CD4-positive, alpha-beta T cell (primary cell): ENCODE results near the gene OXA1L. TPM values are rescaled to one million over a fixed set of nuclear protein-coding genes. Genes with fewer than 3 reads are reported as not detected.
"Not testable (repeated sequence)": the region's sequence is repeated elsewhere in the genome, so short reads cannot be mapped to it uniquely, and the experiment has no call there.

Source experiments
- ATAC-seq: fragments of 200-7000 bp; cut with Tn5 transposase; one replicate; pipeline ENCODE4 v1.10.0; 2022; ENCODE audit warnings: mild to moderate bottlenecking; ENCODE audit not compliant: poor library complexity
- CTCF ChIA-PET: fragments of 350-600 bp; sonication (Branson Sonifier 250); formaldehyde crosslinking; loops from one replicate; lab custom pipeline; 2021; ENCODE audit warnings: antibody characterized with exemption, inconsistent platforms; lab: Charles Lee
- POLR2A ChIA-PET: fragments of 350-600 bp; sonication (Branson Sonifier 250); formaldehyde crosslinking; loops from one replicate; lab custom pipeline; 2021; ENCODE audit warnings: antibody characterized with exemption, inconsistent platforms; lab: Charles Lee
- DNase-seq, 14 experiments: peaks; one replicate each; pipeline ENCODE4 v3.0.0-alpha.2; 2013 to 2020; ENCODE audit warnings: mixed read lengths in 2 of 14
- H3K27ac ChIP-seq, 2 donors: one replicate each; pipeline versions ENCODE4 v1.5.1 to v1.7.0; 2013; ENCODE audit warnings: low read length in 2 of 2, low read depth in 1 of 2, mild to moderate bottlenecking in 1 of 2
- H3K27me3 ChIP-seq, 2 experiments: 1 replicate in 1 of 2; 2 replicates in 1 of 2; pipeline versions ENCODE4 v1.6.1 to v1.7.0; 2013; ENCODE audit warnings: low read length in 2 of 2, control low read depth in 1 of 2, mild to moderate bottlenecking in 1 of 2, moderate library complexity in 1 of 2; ENCODE audit not compliant: insufficient read depth in 2 of 2, control insufficient read depth in 1 of 2
- H3K36me3 ChIP-seq: one replicate; pipeline ENCODE4 v1.6.1; 2013; ENCODE audit warnings: low read length, control low read depth; ENCODE audit not compliant: insufficient read depth
- H3K4me1 ChIP-seq: one replicate; pipeline ENCODE4 v1.6.1; 2013; ENCODE audit warnings: low read length, control low read depth; ENCODE audit not compliant: insufficient read depth
- H3K4me3 ChIP-seq: one replicate; pipeline ENCODE4 v1.5.1; 2013; ENCODE audit warnings: mild to moderate bottlenecking, low read length, moderate library complexity
- H3K9me3 ChIP-seq, 2 experiments: 1 replicate in 1 of 2; 2 replicates in 1 of 2; pipeline versions ENCODE4 v1.6.1 to v1.7.0; 2013; ENCODE audit warnings: low read length in 2 of 2, mild to moderate bottlenecking in 2 of 2, control low read depth in 1 of 2, moderate library complexity in 1 of 2; ENCODE audit not compliant: control insufficient read depth in 1 of 2, insufficient read depth in 1 of 2
- H3K27ac Mint-ChIP-seq: one replicate; pipeline ENCODE4 v1.8.0; 2020; ENCODE audit warnings: mixed read lengths
- H3K27me3 Mint-ChIP-seq: one replicate; pipeline ENCODE4 v1.8.0; 2021; ENCODE audit warnings: mixed read lengths
- H3K36me3 Mint-ChIP-seq: one replicate; pipeline ENCODE4 v1.8.0; 2021; ENCODE audit warnings: low read depth, mixed read lengths
- H3K4me1 Mint-ChIP-seq: one replicate; pipeline ENCODE4 v1.8.0; 2021; ENCODE audit warnings: low read depth, mixed read lengths
- H3K4me3 Mint-ChIP-seq: one replicate; pipeline ENCODE4 v1.8.0; 2020; ENCODE audit warnings: mild to moderate bottlenecking, mixed read lengths
- H3K9me3 Mint-ChIP-seq: one replicate; pipeline ENCODE4 v1.8.0; 2020; ENCODE audit warnings: mixed read lengths
- intact Hi-C, 2 experiments: fragments of 100-400 bp; cut with DNase I in 1 of 2; cut with micrococcal nuclease in 1 of 2; formaldehyde crosslinking; loops; one replicate each; pipeline versions ENCODE4 v1.15.1 to v1.9.0; 2023 to 2025; cut with DNase I, micrococcal nuclease
- total RNA-seq, 174 experiments: library from RNA in 2 of 174; stranded (reverse) in 2 of 174; gene quantifications; one replicate each; pipeline ENCODE4 v1.2.3 and lab custom pipeline; 2021 to 2026
- TF ChIP-seq, protein P1 (sequence below): fragments of 200-600 bp; IDR thresholded peaks from one replicate; pipeline ENCODE4 v1.8.0; 2022; ENCODE audit warnings: antibody characterized with exemption, mild to moderate bottlenecking

Gene OXA1L
- total RNA-seq, 2 experiments from 2014 or later: 176 to 177 TPM

DNA sequence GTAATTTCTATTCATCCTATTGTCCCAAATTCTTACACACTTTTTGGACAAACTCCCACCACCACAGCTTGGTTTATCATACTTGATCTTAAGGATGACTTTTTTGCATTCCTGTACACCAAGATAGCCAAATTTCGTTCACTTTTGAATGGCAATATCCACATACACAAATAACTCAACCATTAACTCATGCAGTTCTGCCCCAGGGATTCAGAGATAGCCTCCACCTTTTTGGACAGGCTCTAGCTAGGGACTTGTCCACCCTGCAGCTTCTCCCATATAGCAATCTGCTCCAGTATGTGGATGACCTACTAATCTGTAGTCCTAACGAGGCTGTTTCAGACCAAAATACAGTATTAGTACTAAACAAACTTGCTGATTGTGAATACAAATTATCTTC is 32.7 kb upstream of the OXA1L start:
- CTCF ChIA-PET: no interaction called here

DNA sequence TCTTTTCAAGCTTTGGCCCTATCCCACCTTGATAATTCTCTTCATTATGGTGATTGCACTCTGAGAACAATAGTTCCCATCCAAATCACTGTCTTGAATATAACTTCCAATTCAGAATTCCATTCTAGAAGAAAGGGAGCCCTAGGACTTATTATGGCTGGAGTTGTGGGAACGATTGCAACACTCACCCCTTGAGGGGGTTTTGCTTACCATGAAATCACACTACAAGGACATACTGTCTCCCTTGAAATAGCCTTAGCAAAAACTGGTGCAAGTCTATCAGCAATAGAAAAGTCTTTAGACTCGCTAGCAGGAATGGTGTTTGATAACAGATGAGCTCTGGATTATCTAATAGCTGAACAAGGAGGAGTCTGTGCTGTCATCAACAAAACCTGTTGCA is 31.4 kb upstream of the OXA1L start:
- ATAC-seq (no peak), DNase-seq (no peak)
- no peaks in the 10 kb centered on the region for H3K4me1 ChIP-seq
- CTCF ChIA-PET: no interaction called here
- no peak overlapping the region for H3K27ac Mint-ChIP-seq
- no peaks in the 10 kb centered on the region for H3K9me3 Mint-ChIP-seq
- peaks cover 0 to 2% of the 10 kb centered on the region in 2 experiments for H3K27me3 ChIP-seq
- H3K4me3 ChIP-seq: no peak overlapping the region
- H3K27ac ChIP-seq: no peak overlapping the region
- H3K36me3 ChIP-seq: no peaks in the 10 kb centered on the region
- POLR2A ChIA-PET: interaction anchor here (0.8 kb wide), 1 partner anchor 165 kb away, joined by 3 read pairs; no protein-coding TSS in a partner anchor
- intact Hi-C loops: no loop called here
- H3K4me1 Mint-ChIP-seq: peaks cover 4% of the 10 kb centered on the region
- no peaks in the 10 kb centered on the region for H3K27me3 Mint-ChIP-seq
- no peak overlapping the region for H3K4me3 Mint-ChIP-seq
- TF ChIP-seq, protein P1, sequence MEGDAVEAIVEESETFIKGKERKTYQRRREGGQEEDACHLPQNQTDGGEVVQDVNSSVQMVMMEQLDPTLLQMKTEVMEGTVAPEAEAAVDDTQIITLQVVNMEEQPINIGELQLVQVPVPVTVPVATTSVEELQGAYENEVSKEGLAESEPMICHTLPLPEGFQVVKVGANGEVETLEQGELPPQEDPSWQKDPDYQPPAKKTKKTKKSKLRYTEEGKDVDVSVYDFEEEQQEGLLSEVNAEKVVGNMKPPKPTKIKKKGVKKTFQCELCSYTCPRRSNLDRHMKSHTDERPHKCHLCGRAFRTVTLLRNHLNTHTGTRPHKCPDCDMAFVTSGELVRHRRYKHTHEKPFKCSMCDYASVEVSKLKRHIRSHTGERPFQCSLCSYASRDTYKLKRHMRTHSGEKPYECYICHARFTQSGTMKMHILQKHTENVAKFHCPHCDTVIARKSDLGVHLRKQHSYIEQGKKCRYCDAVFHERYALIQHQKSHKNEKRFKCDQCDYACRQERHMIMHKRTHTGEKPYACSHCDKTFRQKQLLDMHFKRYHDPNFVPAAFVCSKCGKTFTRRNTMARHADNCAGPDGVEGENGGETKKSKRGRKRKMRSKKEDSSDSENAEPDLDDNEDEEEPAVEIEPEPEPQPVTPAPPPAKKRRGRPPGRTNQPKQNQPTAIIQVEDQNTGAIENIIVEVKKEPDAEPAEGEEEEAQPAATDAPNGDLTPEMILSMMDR: no peak
- H3K36me3 Mint-ChIP-seq: no peaks in the 10 kb centered on the region
- H3K9me3 ChIP-seq: no peaks in the 10 kb centered on the region

More for the DNA sequence above, 32.7 kb upstream of the OXA1L start:
- H3K4me3 Mint-ChIP-seq: no peak overlapping the region
- no peaks in the 10 kb centered on the region for H3K9me3 ChIP-seq
- H3K27me3 Mint-ChIP-seq: no peaks in the 10 kb centered on the region
- no peaks in the 10 kb centered on the region for H3K36me3 Mint-ChIP-seq
- intact Hi-C loops: no loop called here
- H3K27me3 ChIP-seq: peaks cover 0 to 2% of the 10 kb centered on the region in 2 experiments
- DNase-seq: no peak
- H3K27ac ChIP-seq: no peak overlapping the region
- H3K4me1 ChIP-seq: no peaks in the 10 kb centered on the region
- ATAC-seq: no peak
- TF ChIP-seq, protein P1: no peak
- no peak overlapping the region for H3K4me3 ChIP-seq
- H3K27ac Mint-ChIP-seq: no peak overlapping the region
- POLR2A ChIA-PET: no interaction called here
- H3K9me3 Mint-ChIP-seq: no peaks in the 10 kb centered on the region
- H3K36me3 ChIP-seq: no peaks in the 10 kb centered on the region
- H3K4me1 Mint-ChIP-seq: no peaks in the 10 kb centered on the region

DNA sequence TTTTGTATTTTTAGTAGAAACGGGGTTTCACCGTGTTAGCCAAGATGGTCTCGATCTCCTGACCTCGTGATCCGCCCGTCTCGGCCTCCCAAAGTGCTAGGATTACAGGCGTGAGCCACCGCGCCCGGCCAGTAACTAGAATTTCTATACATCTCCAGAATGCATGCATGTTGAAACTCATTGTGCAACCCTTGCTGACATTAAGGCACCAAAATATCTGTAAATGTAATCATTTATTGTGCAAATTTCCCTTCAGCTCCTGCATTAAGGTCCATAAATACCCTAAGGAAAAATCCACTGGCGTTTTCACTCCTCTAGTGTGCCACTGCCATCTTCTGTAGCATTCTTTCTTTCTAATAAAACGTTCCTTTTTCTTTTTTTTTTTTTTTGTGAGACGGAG is 30.1 kb upstream of the OXA1L start:
- H3K9me3 ChIP-seq, H3K9me3 Mint-ChIP-seq, intact Hi-C loops, H3K4me1 Mint-ChIP-seq, H3K27me3 Mint-ChIP-seq, H3K4me3 Mint-ChIP-seq, H3K4me3 ChIP-seq, H3K27me3 ChIP-seq, DNase-seq, H3K27ac ChIP-seq, H3K27ac Mint-ChIP-seq, H3K36me3 Mint-ChIP-seq, CTCF ChIA-PET, H3K36me3 ChIP-seq, ATAC-seq, POLR2A ChIA-PET, H3K4me1 ChIP-seq: not testable (repeated sequence)

DNA sequence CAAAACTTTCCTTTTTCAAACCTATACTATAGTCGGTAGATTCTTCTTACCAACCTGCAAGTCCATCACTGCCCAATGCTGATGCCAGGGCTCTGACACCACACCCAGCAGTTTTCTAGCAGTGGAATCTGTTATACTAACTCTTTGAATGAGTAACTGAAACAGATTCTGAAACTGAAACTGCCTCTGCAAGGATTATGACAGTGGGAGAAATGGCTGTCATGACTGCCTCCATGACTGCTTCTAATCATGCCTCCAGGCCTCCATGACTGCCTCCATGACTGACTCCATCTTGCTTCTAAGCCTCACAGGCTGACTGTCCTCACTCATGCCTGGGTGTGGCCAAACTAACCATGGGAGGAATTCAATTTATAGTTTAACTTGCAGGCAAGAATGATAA is 29.4 kb upstream of the OXA1L start:
- DNase-seq (no peak), ATAC-seq (no peak)
- ChIA-PET CTCF (no interaction called here), POLR2A (no interaction called here)
- peaks cover 4% of the 10 kb centered on the region for H3K4me1 Mint-ChIP-seq
- TF ChIP-seq, protein P1: no peak
- no peaks in the 10 kb centered on the region for H3K36me3 Mint-ChIP-seq
- Histone ChIP-seq H3K4me1 (no peaks in the 10 kb centered on the region), H3K4me3 (no peak overlapping the region), H3K36me3 (no peaks in the 10 kb centered on the region), H3K9me3 (no peaks in the 10 kb centered on the region), H3K27me3 (peaks cover 0 to 2% of the 10 kb centered on the region in 2 experiments), H3K27ac (no peak overlapping the region)
- no peak overlapping the region for H3K4me3 Mint-ChIP-seq
- H3K27me3 Mint-ChIP-seq: no peaks in the 10 kb centered on the region
- H3K27ac Mint-ChIP-seq: no peak overlapping the region
- intact Hi-C loops: no loop called here
- H3K9me3 Mint-ChIP-seq: no peaks in the 10 kb centered on the region
